PFSK-1 (cell line): Measurements from ENCODE around the gene ARHGAP25.

Source experiments
- FOXP2 ChIP-seq: optimal IDR thresholded peaks from 2 replicates; pipeline ENCODE3; 2011; ENCODE audit warnings: borderline replicate concordance, control low read depth, inconsistent platforms; ENCODE audit not compliant: insufficient read depth; ENCODE audit errors: extremely low read length, extremely low read depth
- POLR2AphosphoS5 ChIP-seq: IDR thresholded peaks from 2 replicates; pipeline ENCODE4 v1.6.1; 2012; ENCODE audit warnings: low read depth, mild to moderate bottlenecking, control low read depth, low read length, moderate library complexity
- REST ChIP-seq, 2 experiments: IDR thresholded peaks; 2 replicates each; pipeline versions ENCODE4 v1.6.1 to v1.8.0; 2011 to 2012; ENCODE audit warnings: low read depth in 2 of 2, low read length in 2 of 2, control low read depth in 1 of 2, inconsistent platforms in 1 of 2, mild to moderate bottlenecking in 1 of 2, moderate library complexity in 1 of 2; ENCODE audit not compliant: insufficient read depth in 1 of 2
- SIN3A ChIP-seq: IDR thresholded peaks from 2 replicates; pipeline ENCODE4 v1.6.1; 2012; ENCODE audit warnings: mild to moderate bottlenecking, low read length, moderate library complexity, borderline replicate concordance; ENCODE audit not compliant: insufficient read depth
- TAF1 ChIP-seq: IDR thresholded peaks from 2 replicates; pipeline ENCODE4 v1.6.1; 2012; ENCODE audit warnings: low read length, control low read depth, borderline replicate concordance; ENCODE audit not compliant: insufficient read depth

Gene ARHGAP25

GRCh38 chr2:68692511-68692910, 42.1 kb upstream of the ARHGAP25 start:
- TF ChIP-seq TAF1 (no peak), FOXP2 (no peak), REST (IDR thresholded peaks at IDR 0.05; ENCODE audit: insufficient read depth in 1 of 2, low read depth in 2 of 2, low read length in 2 of 2) (no peak), POLR2AphosphoS5 (no peak), SIN3A (no peak)

GRCh38 chr2:68693951-68694350, 40.7 kb upstream of the ARHGAP25 start:
- TF ChIP-seq FOXP2, result no peak

- no peak for TF ChIP-seq REST (IDR thresholded peaks at IDR 0.05; ENCODE audit: insufficient read depth in 1 of 2, low read depth in 2 of 2, low read length in 2 of 2)
- TF ChIP-seq TAF1, result no peak
- TF ChIP-seq SIN3A, result no peak
- TF ChIP-seq POLR2AphosphoS5, result no peak
- no peak for TF ChIP-seq FOXP2
Observed at GRCh38 chr2:68695971-68696370, 38.6 kb upstream of the ARHGAP25 start.

GRCh38 chr2:68696554-68696953, 38.1 kb upstream of the ARHGAP25 start:
- TF ChIP-seq FOXP2, result no peak
- no peak for TF ChIP-seq POLR2AphosphoS5
- no peak for TF ChIP-seq TAF1
- no peak for TF ChIP-seq SIN3A
- no peak for TF ChIP-seq REST (IDR thresholded peaks at IDR 0.05; ENCODE audit: insufficient read depth in 1 of 2, low read depth in 2 of 2, low read length in 2 of 2)

- TF ChIP-seq REST (IDR thresholded peaks at IDR 0.05; ENCODE audit: insufficient read depth in 1 of 2, low read depth in 2 of 2, low read length in 2 of 2) (no peak), TAF1 (no peak), POLR2AphosphoS5 (no peak), FOXP2 (no peak), SIN3A (no peak)
Observed at GRCh38 chr2:68698567-68699377, 35.8 kb upstream of the ARHGAP25 start.
